ENCODE data around the gene KLF5. TPM values are rescaled to one million over a fixed set of nuclear protein-coding genes. Genes with fewer than 3 reads are reported as not detected.

Gene KLF5
- total and polyA plus RNA-seq, 2 donors (not counting 1 experiment from before 2014, with no cell fraction given): 0.83 to 3.3 TPM

GRCh38 chr13:73058064-73058313 is 816 bp upstream of the KLF5 start:
- no peaks in the 10 kb centered on the region for H4K20me1 ChIP-seq (ENCODE audit: control insufficient read depth, extremely low read depth, insufficient read depth, low read length)
- TF ChIP-seq CTCF (conservative IDR thresholded peaks at IDR 0.05 in 1 of 2, IDR thresholded peaks at IDR 0.05 in 1 of 2; ENCODE audit: low read depth in 1 of 2, low read length in 2 of 2): no peak
- H3K4me2 ChIP-seq (ENCODE audit: extremely low read depth, insufficient read depth, low read length): peak overlapping the region; percentile 95
- no peaks in the 10 kb centered on the region for H3K27me3 ChIP-seq (ENCODE audit: control insufficient read depth, insufficient read depth, low read length)
- no peaks in the 10 kb centered on the region for H3K79me2 ChIP-seq (ENCODE audit: control insufficient read depth, insufficient read depth, low read length)
- H3K4me3 ChIP-seq (replicated peaks in 1 of 4; ENCODE audit: control extremely low read depth in 1 of 4, insufficient read depth in 1 of 4, low read depth in 3 of 4, low read length in 4 of 4): peak overlapping the region in 3 of 4 experiments; percentile 66 to 77 (median 74)
- no peaks in the 10 kb centered on the region for H3K36me3 ChIP-seq (ENCODE audit: control insufficient read depth, insufficient read depth, low read length)
- no peak overlapping the region for H3K27ac ChIP-seq (ENCODE audit: insufficient read depth, low read length)
- H2AFZ ChIP-seq (ENCODE audit: low read length): no peak overlapping the region
- DNase-seq (ENCODE audit: low read depth in 2 of 2): no peak
- no peaks in the 10 kb centered on the region for H3K4me1 ChIP-seq (ENCODE audit: control insufficient read depth, extremely low read depth, insufficient read depth, low read length)
- H3K9me3 ChIP-seq (ENCODE audit: control insufficient read depth, insufficient read depth, low read depth, low read length): no peaks in the 10 kb centered on the region
- H3K9ac ChIP-seq (ENCODE audit: insufficient read depth, low read length): no peak overlapping the region

GRCh38 chr13:73058432-73058735 is 421 bp upstream of the KLF5 start:
- H2AFZ ChIP-seq (ENCODE audit: low read length): peak overlapping the region; percentile 77
- no peaks in the 10 kb centered on the region for H4K20me1 ChIP-seq (ENCODE audit: control insufficient read depth, extremely low read depth, insufficient read depth, low read length)
- H3K36me3 ChIP-seq (ENCODE audit: control insufficient read depth, insufficient read depth, low read length): no peaks in the 10 kb centered on the region
- H3K9ac ChIP-seq (ENCODE audit: insufficient read depth, low read length): no peak overlapping the region
- H3K79me2 ChIP-seq (ENCODE audit: control insufficient read depth, insufficient read depth, low read length): no peaks in the 10 kb centered on the region
- no peaks in the 10 kb centered on the region for H3K9me3 ChIP-seq (ENCODE audit: control insufficient read depth, insufficient read depth, low read depth, low read length)
- H3K27me3 ChIP-seq (ENCODE audit: control insufficient read depth, insufficient read depth, low read length): no peaks in the 10 kb centered on the region
- H3K27ac ChIP-seq (ENCODE audit: insufficient read depth, low read length): no peak overlapping the region
- TF ChIP-seq CTCF (conservative IDR thresholded peaks at IDR 0.05 in 1 of 2, IDR thresholded peaks at IDR 0.05 in 1 of 2; ENCODE audit: low read depth in 1 of 2, low read length in 2 of 2) (no peak), EZH2 (IDR thresholded peaks at IDR 0.05; ENCODE audit: low read length, missing control alignments) (no peak)
- no peaks in the 10 kb centered on the region for H3K4me1 ChIP-seq (ENCODE audit: control insufficient read depth, extremely low read depth, insufficient read depth, low read length)
- H3K4me3 ChIP-seq (replicated peaks in 1 of 4; ENCODE audit: control extremely low read depth in 1 of 4, insufficient read depth in 1 of 4, low read depth in 3 of 4, low read length in 4 of 4): peak overlapping the region; percentile 65 to 77 (median 70)
- H3K4me2 ChIP-seq (ENCODE audit: extremely low read depth, insufficient read depth, low read length): peak overlapping the region; percentile 95
- no peak for DNase-seq (ENCODE audit: low read depth in 2 of 2)

GRCh38 chr13:73059460-73060250 is 850 bp downstream of the KLF5 start:
- Histone ChIP-seq H3K79me2 (ENCODE audit: control insufficient read depth, insufficient read depth, low read length) (no peaks in the 10 kb centered on the region), H2AFZ (ENCODE audit: low read length) (peak overlapping the region; percentile 48), H3K4me1 (ENCODE audit: control insufficient read depth, extremely low read depth, insufficient read depth, low read length) (no peaks in the 10 kb centered on the region), H3K4me3 (replicated peaks in 1 of 4; ENCODE audit: control extremely low read depth in 1 of 4, insufficient read depth in 1 of 4, low read depth in 3 of 4, low read length in 4 of 4) (peak overlapping the region; percentile 26 to 74 (median 66)), H3K27me3 (ENCODE audit: control insufficient read depth, insufficient read depth, low read length) (no peaks in the 10 kb centered on the region), H4K20me1 (ENCODE audit: control insufficient read depth, extremely low read depth, insufficient read depth, low read length) (no peaks in the 10 kb centered on the region), H3K27ac (ENCODE audit: insufficient read depth, low read length) (peak overlapping the region; percentile 29), H3K4me2 (ENCODE audit: extremely low read depth, insufficient read depth, low read length) (peak overlapping the region; percentile 91), H3K36me3 (ENCODE audit: control insufficient read depth, insufficient read depth, low read length) (no peaks in the 10 kb centered on the region), H3K9ac (ENCODE audit: insufficient read depth, low read length) (no peak overlapping the region), H3K9me3 (ENCODE audit: control insufficient read depth, insufficient read depth, low read depth, low read length) (no peaks in the 10 kb centered on the region)
- peak in 1 of 2 donors; percentile 36 for DNase-seq (ENCODE audit: low read depth in 2 of 2)
- TF ChIP-seq CTCF (conservative IDR thresholded peaks at IDR 0.05 in 1 of 2, IDR thresholded peaks at IDR 0.05 in 1 of 2; ENCODE audit: low read depth in 1 of 2, low read length in 2 of 2) (no peak), EZH2 (IDR thresholded peaks at IDR 0.05; ENCODE audit: low read length, missing control alignments) (no peak)
